ENCODE data around the gene ADCY4.
A peak's percentile ranks its signal among the peaks of the same experiment; 100 is the strongest.

ADCY4 gene

GRCh38 chr14:24309538-24310264 is 25.2 kb downstream of the ADCY4 start, which contains the start of gene LTB4R2:
TSS of gene LTB4R2 (plus strand) at chr14:24310140. CDS start at chr14:24310665, 525 bp downstream.
- H3K36me3 Mint-ChIP-seq (ENCODE audit: low read depth): peaks cover 80% of the 10 kb centered on the region
- no peaks in the 10 kb centered on the region for H3K9me3 Mint-ChIP-seq
- H3K27me3 Mint-ChIP-seq: no peaks in the 10 kb centered on the region
- H3K27ac Mint-ChIP-seq: peak within 1 kb of the TSS; percentile 70
- peaks cover 67% of the 10 kb centered on the region for H3K4me1 Mint-ChIP-seq (ENCODE audit: low read depth)
- no peak for DNase-seq
- peak within 1 kb of the TSS; percentile 80 for H3K4me3 Mint-ChIP-seq

GRCh38 chr14:24308342-24309124 is 26.3 kb downstream of the ADCY4 start:
- Mint-ChIP-seq H3K27ac (peak overlapping the region; percentile 57), H3K9me3 (no peaks in the 10 kb centered on the region), H3K4me1 (ENCODE audit: low read depth) (peaks cover 56% of the 10 kb centered on the region), H3K4me3 (no peak overlapping the region), H3K27me3 (no peaks in the 10 kb centered on the region), H3K36me3 (ENCODE audit: low read depth) (peaks cover 80% of the 10 kb centered on the region)
- DNase-seq: no peak

- peaks cover 85% of the 10 kb centered on the region for H3K36me3 Mint-ChIP-seq (ENCODE audit: low read depth)
- H3K27me3 Mint-ChIP-seq: no peaks in the 10 kb centered on the region
- DNase-seq: peak; percentile 67
- peak within 1 kb of the TSS; percentile 57 for H3K27ac Mint-ChIP-seq
- peaks cover 48% of the 10 kb centered on the region for H3K4me1 Mint-ChIP-seq (ENCODE audit: low read depth)
- no peaks in the 10 kb centered on the region for H3K9me3 Mint-ChIP-seq
- H3K4me3 Mint-ChIP-seq: no peak within 1 kb of the TSS
Measured at GRCh38 chr14:24307575-24308341, 27.1 kb downstream of the ADCY4 start, which contains the start of gene CIDEB. TSS of gene CIDEB (minus strand) at chr14:24307977. CDS start at chr14:24307858, 119 bp downstream.

DNA sequence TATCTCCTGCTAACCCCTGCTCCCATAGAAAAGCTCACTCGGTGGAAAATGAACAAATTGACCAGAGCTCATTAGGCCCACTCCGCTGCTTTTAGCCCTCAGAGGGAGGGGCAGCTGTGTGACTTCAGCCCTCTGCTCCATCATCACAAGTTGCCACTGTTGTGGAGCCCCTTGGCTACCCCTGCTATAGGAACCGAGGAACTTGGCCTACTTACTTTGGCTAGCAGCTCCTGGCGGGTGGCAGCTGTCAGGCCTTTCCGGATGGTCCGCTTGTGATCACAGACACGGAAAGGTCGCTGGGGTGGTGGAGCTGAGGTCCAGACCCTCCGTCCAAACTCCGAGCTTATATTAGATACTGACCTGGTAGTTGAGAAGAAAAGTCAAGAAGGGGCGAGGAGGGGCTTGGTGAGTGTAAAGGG is 27.7 kb downstream of the ADCY4 start:
- H3K4me3 Mint-ChIP-seq: no peak overlapping the region
- no peaks in the 10 kb centered on the region for H3K27me3 Mint-ChIP-seq
- peak overlapping the region; percentile 16 for H3K27ac Mint-ChIP-seq
- no peaks in the 10 kb centered on the region for H3K9me3 Mint-ChIP-seq
- peaks cover 87% of the 10 kb centered on the region for H3K36me3 Mint-ChIP-seq (ENCODE audit: low read depth)
- DNase-seq: no peak
- peaks cover 47% of the 10 kb centered on the region for H3K4me1 Mint-ChIP-seq (ENCODE audit: low read depth)

- Mint-ChIP-seq H3K4me3 (no peak overlapping the region), H3K36me3 (ENCODE audit: low read depth) (peaks cover 98% of the 10 kb centered on the region), H3K4me1 (ENCODE audit: low read depth) (peaks cover 46% of the 10 kb centered on the region), H3K27ac (no peak overlapping the region), H3K27me3 (no peaks in the 10 kb centered on the region), H3K9me3 (no peaks in the 10 kb centered on the region)
- DNase-seq: no peak
Measured at GRCh38 chr14:24304019-24304387, 30.9 kb downstream of the ADCY4 start.

GRCh38 chr14:24300326-24300980 is 34.4 kb downstream of the ADCY4 start:
- Mint-ChIP-seq H3K27ac (peak overlapping the region; percentile 96), H3K4me1 (ENCODE audit: low read depth) (peaks cover 60% of the 10 kb centered on the region), H3K4me3 (peak overlapping the region; percentile 92), H3K36me3 (ENCODE audit: low read depth) (peaks cover 76% of the 10 kb centered on the region), H3K27me3 (no peaks in the 10 kb centered on the region), H3K9me3 (no peaks in the 10 kb centered on the region)
- DNase-seq: no peak

GRCh38 chr14:24299255-24300191 is 35.3 kb downstream of the ADCY4 start, which contains the start of the genes DHRS1 and NOP9:
TSS of gene DHRS1 (minus strand) at chr14:24299780. CDS start at chr14:24299106, 674 bp downstream.
TSS of gene NOP9 (plus strand) at chr14:24299850. CDS start at chr14:24299955, 105 bp downstream.
- H3K9me3 Mint-ChIP-seq: no peaks in the 10 kb centered on the region
- peaks cover 60% of the 10 kb centered on the region for H3K4me1 Mint-ChIP-seq (ENCODE audit: low read depth)
- no peaks in the 10 kb centered on the region for H3K27me3 Mint-ChIP-seq
- DNase-seq: peak; percentile 97
- H3K36me3 Mint-ChIP-seq (ENCODE audit: low read depth): peaks cover 75% of the 10 kb centered on the region
- H3K27ac Mint-ChIP-seq: peak within 1 kb of the TSS; percentile 96
- H3K4me3 Mint-ChIP-seq: peak within 1 kb of the TSS; percentile 92

DNA sequence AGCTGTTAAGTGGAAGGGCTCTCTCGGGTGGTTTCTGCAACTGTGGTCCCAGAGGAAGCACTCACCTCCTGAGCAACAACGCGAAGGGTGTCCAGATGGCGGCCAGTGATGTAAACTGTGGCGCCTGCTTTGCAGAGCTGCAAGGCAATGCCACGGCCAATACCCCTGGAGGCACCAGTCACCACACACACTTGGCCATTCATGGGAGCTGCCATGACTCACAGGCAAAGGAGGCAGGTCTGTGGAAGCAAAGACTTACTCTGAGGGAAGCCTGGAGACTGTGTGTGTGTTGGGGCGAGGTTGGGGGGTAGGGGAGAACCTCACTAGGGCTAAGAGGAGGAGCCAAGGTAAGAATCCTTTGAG is 36.0 kb downstream of the ADCY4 start:
- Mint-ChIP-seq H3K4me3 (peak overlapping the region; percentile 92), H3K9me3 (no peaks in the 10 kb centered on the region), H3K27ac (peak overlapping the region; percentile 96), H3K4me1 (ENCODE audit: low read depth) (peaks cover 60% of the 10 kb centered on the region), H3K27me3 (no peaks in the 10 kb centered on the region), H3K36me3 (ENCODE audit: low read depth) (peaks cover 74% of the 10 kb centered on the region)
- DNase-seq: no peak

- Mint-ChIP-seq H3K9me3 (no peaks in the 10 kb centered on the region), H3K4me1 (ENCODE audit: low read depth) (peaks cover 58% of the 10 kb centered on the region), H3K27ac (peak overlapping the region; percentile 79), H3K4me3 (no peak overlapping the region), H3K36me3 (ENCODE audit: low read depth) (peaks cover 67% of the 10 kb centered on the region), H3K27me3 (no peaks in the 10 kb centered on the region)
- no peak for DNase-seq
Measured at GRCh38 chr14:24297190-24297964, 37.5 kb downstream of the ADCY4 start.

DNA sequence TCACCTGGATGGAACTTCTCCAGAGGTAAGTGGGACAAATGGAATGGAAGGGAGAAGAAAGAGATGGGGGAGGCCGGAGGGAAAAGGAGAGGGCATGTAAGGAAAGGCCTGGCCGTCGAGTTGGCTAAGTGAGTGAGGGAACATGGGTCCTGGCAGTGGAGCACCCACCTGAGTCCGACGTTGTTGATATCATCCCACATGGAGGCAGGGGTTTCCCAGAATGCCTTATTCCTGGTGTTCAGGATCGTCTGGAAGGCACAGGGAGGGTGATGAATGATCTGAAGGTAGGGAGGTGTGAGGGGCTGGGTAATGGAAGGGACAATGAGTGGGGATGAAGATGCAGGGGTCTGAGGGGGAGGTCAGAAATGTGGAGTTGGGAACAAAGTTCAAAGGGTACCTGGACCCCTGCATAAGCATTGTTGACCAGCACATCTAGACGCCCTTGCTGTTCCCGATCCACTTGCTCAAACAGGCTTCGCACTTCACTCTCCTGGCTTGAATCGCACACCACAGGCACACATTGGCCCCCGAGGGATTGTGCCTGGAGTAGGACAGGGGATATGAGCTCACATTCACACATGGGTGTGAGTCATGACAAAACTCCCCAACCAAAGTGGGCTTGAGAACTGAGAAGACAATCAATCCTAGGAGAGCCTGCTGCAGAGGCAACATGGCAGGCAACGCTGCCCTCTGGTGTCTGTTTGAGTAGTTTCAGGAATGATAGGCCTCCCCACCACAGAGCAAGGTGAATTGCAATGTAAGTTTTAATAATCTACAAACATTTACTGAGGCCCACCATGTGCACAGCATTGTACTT is 38.3 kb downstream of the ADCY4 start:
- Mint-ChIP-seq H3K4me1 (ENCODE audit: low read depth) (peaks cover 50% of the 10 kb centered on the region), H3K4me3 (no peak overlapping the region)

GRCh38 chr14:24293525-24293924 is 41.3 kb downstream of the ADCY4 start:
- H3K9me3 Mint-ChIP-seq: no peaks in the 10 kb centered on the region
- H3K4me3 Mint-ChIP-seq: no peak overlapping the region
- DNase-seq: no peak
- H3K36me3 Mint-ChIP-seq (ENCODE audit: low read depth): peaks cover 65% of the 10 kb centered on the region
- H3K27me3 Mint-ChIP-seq: no peaks in the 10 kb centered on the region
- H3K4me1 Mint-ChIP-seq (ENCODE audit: low read depth): peaks cover 51% of the 10 kb centered on the region
- H3K27ac Mint-ChIP-seq: no peak overlapping the region

More for the DNA sequence above, 38.3 kb downstream of the ADCY4 start:
- peak overlapping the region; percentile 79 for H3K27ac Mint-ChIP-seq
- no peaks in the 10 kb centered on the region for H3K9me3 Mint-ChIP-seq
- H3K27me3 Mint-ChIP-seq: no peaks in the 10 kb centered on the region
- H3K36me3 Mint-ChIP-seq (ENCODE audit: low read depth): peaks cover 67% of the 10 kb centered on the region
- DNase-seq: peak; percentile 74

Measured in activated T-cell treated with anti-CD3 and anti-CD28 coated beads, Interleukin-2, amount 50 U/mL, for 24 hours (primary cell).